ENCODE data around the gene MTRR. TPM values are rescaled to one million over a fixed set of nuclear protein-coding genes. Genes with fewer than 3 reads are reported as not detected.

Gene MTRR
- total and polyA plus RNA-seq, 2 of the 4 experiments (the other 2 are of a cell fraction): 33.2 to 33.5 TPM

DNA sequence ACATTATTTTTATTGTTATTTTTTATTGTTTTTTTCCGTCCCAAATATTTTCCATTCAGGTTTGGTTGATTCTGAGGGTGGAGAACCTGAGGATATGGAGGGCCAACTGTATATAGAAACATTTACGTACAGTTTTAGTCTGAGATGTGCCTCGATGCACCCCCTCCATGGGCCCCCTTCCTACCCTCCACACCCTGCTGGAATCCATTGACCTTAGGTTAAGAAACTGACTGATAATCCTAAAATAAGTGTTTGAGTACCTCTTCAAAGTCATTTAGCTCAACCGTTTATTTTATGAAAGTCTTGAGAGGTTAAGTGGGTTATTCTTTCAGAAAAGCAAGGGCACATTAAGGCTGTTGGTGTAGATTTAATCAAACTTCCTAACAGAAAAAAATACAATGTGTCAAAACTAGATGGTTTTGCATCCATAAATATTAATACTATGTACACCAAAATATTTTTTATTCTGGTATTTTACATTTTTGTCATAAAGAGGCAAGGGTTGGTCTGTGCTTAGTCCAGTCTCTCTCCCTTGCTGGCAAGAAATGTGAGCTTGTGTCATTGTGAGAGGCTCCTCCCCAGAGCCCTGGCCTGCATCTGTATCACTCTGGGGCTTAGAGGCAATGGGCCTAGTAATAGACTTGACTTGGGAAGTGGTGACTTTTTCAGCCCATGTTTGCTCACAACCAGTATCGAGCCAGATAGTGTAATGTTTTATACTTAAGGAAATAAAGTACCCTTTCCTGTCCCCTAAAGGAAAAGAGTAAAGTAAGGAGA lies 15.7 kb downstream of the MTRR start:
- ATAC-seq (ENCODE audit: low read depth) (peak; percentile 67), DNase-seq (no peak)
- Histone ChIP-seq H2BK20ac (ENCODE audit: low read depth, low read length) (no peak overlapping the region), H2BK120ac (ENCODE audit: low read depth, low read length) (no peak overlapping the region), H3K56ac (ENCODE audit: extremely low read depth, insufficient read depth, low read length) (no peak overlapping the region), H2AK5ac (ENCODE audit: low read depth, low read length) (no peak overlapping the region), H2AFZ (replicated peaks; ENCODE audit: low read length, poor library complexity) (no peak overlapping the region), H3K18ac (ENCODE audit: low read depth, low read length) (no peak overlapping the region), H3K27ac (ENCODE audit: insufficient read depth, low read length) (no peak overlapping the region), H3K9me3 (ENCODE audit: control insufficient read depth, insufficient read depth, low read length) (no peaks in the 10 kb centered on the region), H3K23ac (ENCODE audit: low read depth, low read length) (no peak overlapping the region), H3K4me3 (ENCODE audit: insufficient read depth, low read depth, low read length) (no peak overlapping the region), H4K8ac (ENCODE audit: low read depth in 2 of 2, low read length in 2 of 2) (no peak overlapping the region), H3K4me1 (ENCODE audit: control insufficient read depth, insufficient read depth, low read length) (peaks cover 4% of the 10 kb centered on the region), H4K5ac (ENCODE audit: low read depth, low read length) (no peak overlapping the region), H2AK9ac (replicated peaks; ENCODE audit: low read depth, low read length, poor library complexity) (no peak overlapping the region), H2BK15ac (ENCODE audit: low read depth, low read length) (no peak overlapping the region), H3K9ac (ENCODE audit: low read depth, low read length) (no peak overlapping the region), H3K4ac (ENCODE audit: low read depth, low read length) (no peak overlapping the region), H3K27me3 (ENCODE audit: control insufficient read depth, insufficient read depth, low read length) (no peaks in the 10 kb centered on the region), H3K4me2 (ENCODE audit: low read depth, low read length) (no peak overlapping the region), H4K91ac (ENCODE audit: insufficient read depth, low read depth, low read length) (no peak overlapping the region), H3K14ac (replicated peaks; ENCODE audit: low read depth, low read length) (no peak overlapping the region), H3K9me1 (ENCODE audit: insufficient read depth, low read length) (peaks cover 6% of the 10 kb centered on the region; the same call in 1 of the 2 replicates), H3K36me3 (ENCODE audit: control insufficient read depth, insufficient read depth, low read length) (peaks cover 31% of the 10 kb centered on the region), H2BK5ac (ENCODE audit: low read depth, low read length, poor library complexity, severe bottlenecking) (no peak overlapping the region), H3K79me1 (ENCODE audit: low read depth in 1 of 2, low read length in 2 of 2) (peaks cover 13 to 28% of the 10 kb centered on the region in 2 experiments), H4K20me1 (ENCODE audit: insufficient read depth, low read length) (peaks cover 5% of the 10 kb centered on the region; the same call in 1 of the 2 replicates)
- dilution Hi-C loops (cut with HindIII; ENCODE audit: low sequenced_read_pairs, unreplicated experiment): no loop called here
- no TSS peak for BruUV-seq (replicated peaks)
- ChIA-PET CTCF (interaction anchor here (1.0 kb wide), 1 partner anchor 12 kb away, joined by 3 read pairs; no protein-coding TSS in a partner anchor), POLR2A (ENCODE audit: unreplicated experiment) (no interaction called here)
- intact Hi-C loops (cut with micrococcal nuclease): loop anchor here (5.0 kb wide), 1 partner anchor 1328 kb away; no protein-coding TSS in a partner anchor
- no CpG with 5 or more reads among the region's 5 CpGs for WGBS, 2 experiments (ENCODE audit: extremely low coverage in 2 of 2, insufficient read length in 1 of 2)
- in situ Hi-C loops (cut with MboI; ENCODE audit: low sequenced_read_pairs): loop anchor here (25.0 kb wide), 2 partner anchors 1178 to 1653 kb away; partner anchors contain the start of gene SEMA5A
- TF ChIP-seq RFX5 (IDR thresholded peaks at IDR 0.05; ENCODE audit: low read depth, low read length): no peak
- TF ChIP-seq MAZ (IDR thresholded peaks at IDR 0.05; ENCODE audit: borderline replicate concordance, low read depth, low read length): no peak
- TF ChIP-seq, protein P1, sequence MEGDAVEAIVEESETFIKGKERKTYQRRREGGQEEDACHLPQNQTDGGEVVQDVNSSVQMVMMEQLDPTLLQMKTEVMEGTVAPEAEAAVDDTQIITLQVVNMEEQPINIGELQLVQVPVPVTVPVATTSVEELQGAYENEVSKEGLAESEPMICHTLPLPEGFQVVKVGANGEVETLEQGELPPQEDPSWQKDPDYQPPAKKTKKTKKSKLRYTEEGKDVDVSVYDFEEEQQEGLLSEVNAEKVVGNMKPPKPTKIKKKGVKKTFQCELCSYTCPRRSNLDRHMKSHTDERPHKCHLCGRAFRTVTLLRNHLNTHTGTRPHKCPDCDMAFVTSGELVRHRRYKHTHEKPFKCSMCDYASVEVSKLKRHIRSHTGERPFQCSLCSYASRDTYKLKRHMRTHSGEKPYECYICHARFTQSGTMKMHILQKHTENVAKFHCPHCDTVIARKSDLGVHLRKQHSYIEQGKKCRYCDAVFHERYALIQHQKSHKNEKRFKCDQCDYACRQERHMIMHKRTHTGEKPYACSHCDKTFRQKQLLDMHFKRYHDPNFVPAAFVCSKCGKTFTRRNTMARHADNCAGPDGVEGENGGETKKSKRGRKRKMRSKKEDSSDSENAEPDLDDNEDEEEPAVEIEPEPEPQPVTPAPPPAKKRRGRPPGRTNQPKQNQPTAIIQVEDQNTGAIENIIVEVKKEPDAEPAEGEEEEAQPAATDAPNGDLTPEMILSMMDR (conservative IDR thresholded peaks at IDR 0.05; ENCODE audit: low read depth, low read length): no peak
- TF ChIP-seq POLR2A (IDR thresholded peaks at IDR 0.05; ENCODE audit: low read depth, low read length): no peak
- no peak for TF ChIP-seq SMC3 (IDR thresholded peaks at IDR 0.05; ENCODE audit: low read depth, low read length)
- no peak for TF ChIP-seq NFE2L2 (IDR thresholded peaks at IDR 0.05; ENCODE audit: low read depth, low read length)
- TF ChIP-seq MXI1 (IDR thresholded peaks at IDR 0.05; ENCODE audit: borderline replicate concordance, low read depth, low read length): no peak
- no peak for TF ChIP-seq FOS (IDR thresholded peaks at IDR 0.05; ENCODE audit: low read depth, low read length)
- TF ChIP-seq RCOR1 (IDR thresholded peaks at IDR 0.05; ENCODE audit: insufficient replicate concordance, low read length): no peak
- no peak for TF ChIP-seq CHD1 (IDR thresholded peaks at IDR 0.05; ENCODE audit: low read depth, low read length)
- no peak for TF ChIP-seq BHLHE40 (IDR thresholded peaks at IDR 0.05; ENCODE audit: low read depth, low read length)
- no peak for TF ChIP-seq CEBPB (IDR thresholded peaks at IDR 0.05; ENCODE audit: low read depth, low read length)
- no peak for TF ChIP-seq RAD21 (IDR thresholded peaks at IDR 0.05; ENCODE audit: low read length)
